GM12873 (cell line): ENCODE measurements around the gene PDZRN4.
A peak's percentile ranks its signal among the peaks of the same experiment; 100 is the strongest.

Experiments used
- CTCF ChIP-seq: IDR thresholded peaks from 2 replicates; pipeline ENCODE4 v1.5.1; 2012; ENCODE audit warnings: low read depth, mild to moderate bottlenecking, moderate library complexity, low read length, control low read depth; ENCODE audit not compliant: insufficient read depth; ENCODE audit errors: missing control alignments

PDZRN4 gene

GRCh38 chr12:41174602-41175001, 13.5 kb upstream of the PDZRN4 start:
- no peak for TF ChIP-seq CTCF

- no peak for TF ChIP-seq CTCF
These were observed 3.3 kb upstream of the PDZRN4 start for GRCh38 chr12:41184864-41185263.

- no peak for TF ChIP-seq CTCF
These were observed 2.1 kb upstream of the PDZRN4 start for GRCh38 chr12:41186026-41186425.

GRCh38 chr12:41188841-41189394, 798 bp downstream of the PDZRN4 start:
- no peak for TF ChIP-seq CTCF

- no peak for TF ChIP-seq CTCF
These were observed 1.5 kb downstream of the PDZRN4 start for GRCh38 chr12:41189395-41190251.

- peak; percentile 15 for TF ChIP-seq CTCF
These were observed 2.2 kb downstream of the PDZRN4 start for GRCh38 chr12:41190338-41190737.

- no peak for TF ChIP-seq CTCF
These were observed 5.2 kb downstream of the PDZRN4 start for GRCh38 chr12:41193311-41193710.
